Esophagus squamous epithelium (tissue), 5 donors: ENCODE measurements around the gene HEYL. TPM values are rescaled to one million over a fixed set of nuclear protein-coding genes. Genes with fewer than 3 reads are reported as not detected.
A peak's percentile ranks its signal among the peaks of the same experiment; 100 is the strongest.
"Not testable (repeated sequence)": the region's sequence is repeated elsewhere in the genome, so short reads cannot be mapped to it uniquely, and the experiment has no call there.

Experiments
- DNase-seq: peaks from one replicate; lab custom pipeline; 2025; lab: John Stamatoyannopoulos, UW
- H3K27ac ChIP-seq, 4 donors: fragments of 200-600 bp; sonication (generic); one replicate each; pipeline ENCODE4 v1.5.1; 2016 to 2019; ENCODE audit warnings: mild to moderate bottlenecking in 1 of 4
- H3K27me3 ChIP-seq, 4 donors: fragments of 200-600 bp; sonication (generic); 1 replicate in 3 of 4; 2 replicates in 1 of 4; pipeline versions ENCODE4 v1.5.1 to v1.6.0; 2017 to 2021; ENCODE audit warnings: antibody characterized with exemption in 1 of 4
- H3K36me3 ChIP-seq, 3 donors: fragments of 200-600 bp; sonication (generic); one replicate each; pipeline ENCODE4 v1.5.1; 2016 to 2019
- H3K4me1 ChIP-seq, 3 donors: fragments of 200-600 bp; sonication (generic); one replicate each; pipeline ENCODE4 v1.5.1; 2017 to 2019
- H3K4me3 ChIP-seq, 4 donors: fragments of 200-600 bp; sonication (generic); 1 replicate in 3 of 4; 2 replicates in 1 of 4; pipeline ENCODE4 v1.5.1; 2016 to 2019; ENCODE audit warnings: mild to moderate bottlenecking in 2 of 4, moderate library complexity in 1 of 4
- H3K9me3 ChIP-seq, 3 donors: fragments of 200-600 bp; sonication (generic); one replicate each; pipeline ENCODE4 v1.5.1; 2016 to 2019
- POLR2A ChIP-seq, 4 donors: fragments of 450-650 bp; IDR thresholded peaks; one replicate each; pipeline ENCODE4 v1.6.1; 2017; ENCODE audit warnings: antibody characterized with exemption in 4 of 4, mild to moderate bottlenecking in 4 of 4, moderate library complexity in 3 of 4
- whole genome bisulfite sequencing, 2 donors: methylation state at CpG; one replicate each; pipeline ENCODE4 v1.1.5; 2018; 5-methylcytosine and 5-hydroxymethylcytosine counted together
- intact Hi-C: fragments of 100-400 bp; cut with DNase I; formaldehyde crosslinking; loops from one replicate; pipeline ENCODE4 v1.15.0; 2022
- total RNA-seq, 4 donors: library from RNA; depleted of rRNA; stranded (reverse); fragments of >200 nt; gene quantifications; one replicate each; pipeline ENCODE4 v1.1.0, GENCODE V29; 2016
- TF ChIP-seq, protein P1 (sequence below), 6 experiments: fragments of 450-650 bp in 4 of 6; fragments of 200-600 bp in 2 of 6; sonication (generic) in 2 of 6; IDR thresholded peaks; one replicate each; pipeline ENCODE4 v1.5.1; 2016 to 2019; ENCODE audit warnings: antibody characterized with exemption in 6 of 6, mild to moderate bottlenecking in 4 of 6, moderate library complexity in 4 of 6
- donor health status: DM: yes; HTN: yes; CAD: no.

The HEYL gene
- total RNA-seq, 4 donors from 2014 or later, result 0.45 to 1.2 (median 0.77) TPM

GRCh38 chr1:39614488-39614887, 25.0 kb downstream of the HEYL start:
- intact Hi-C loops, result no loop called here
- Histone ChIP-seq H3K27ac (no peak overlapping the region), H3K4me1 (peaks cover 0 to 5% (median 0%) of the 10 kb centered on the region in 3 donors), H3K27me3 (peaks cover 0 to 6% (median 0%) of the 10 kb centered on the region in 4 donors), H3K36me3 (no peaks in the 10 kb centered on the region), H3K4me3 (no peak overlapping the region), H3K9me3 (no peaks in the 10 kb centered on the region)
- WGBS, 2 donors, result 85 to 88% methylated on average over 6 of the region's 6 CpGs
- TF ChIP-seq, protein P1, sequence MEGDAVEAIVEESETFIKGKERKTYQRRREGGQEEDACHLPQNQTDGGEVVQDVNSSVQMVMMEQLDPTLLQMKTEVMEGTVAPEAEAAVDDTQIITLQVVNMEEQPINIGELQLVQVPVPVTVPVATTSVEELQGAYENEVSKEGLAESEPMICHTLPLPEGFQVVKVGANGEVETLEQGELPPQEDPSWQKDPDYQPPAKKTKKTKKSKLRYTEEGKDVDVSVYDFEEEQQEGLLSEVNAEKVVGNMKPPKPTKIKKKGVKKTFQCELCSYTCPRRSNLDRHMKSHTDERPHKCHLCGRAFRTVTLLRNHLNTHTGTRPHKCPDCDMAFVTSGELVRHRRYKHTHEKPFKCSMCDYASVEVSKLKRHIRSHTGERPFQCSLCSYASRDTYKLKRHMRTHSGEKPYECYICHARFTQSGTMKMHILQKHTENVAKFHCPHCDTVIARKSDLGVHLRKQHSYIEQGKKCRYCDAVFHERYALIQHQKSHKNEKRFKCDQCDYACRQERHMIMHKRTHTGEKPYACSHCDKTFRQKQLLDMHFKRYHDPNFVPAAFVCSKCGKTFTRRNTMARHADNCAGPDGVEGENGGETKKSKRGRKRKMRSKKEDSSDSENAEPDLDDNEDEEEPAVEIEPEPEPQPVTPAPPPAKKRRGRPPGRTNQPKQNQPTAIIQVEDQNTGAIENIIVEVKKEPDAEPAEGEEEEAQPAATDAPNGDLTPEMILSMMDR (IDR thresholded peaks at IDR 0.05), result no peak
- no peak for TF ChIP-seq POLR2A (IDR thresholded peaks at IDR 0.05)
- no peak for DNase-seq

DNA sequence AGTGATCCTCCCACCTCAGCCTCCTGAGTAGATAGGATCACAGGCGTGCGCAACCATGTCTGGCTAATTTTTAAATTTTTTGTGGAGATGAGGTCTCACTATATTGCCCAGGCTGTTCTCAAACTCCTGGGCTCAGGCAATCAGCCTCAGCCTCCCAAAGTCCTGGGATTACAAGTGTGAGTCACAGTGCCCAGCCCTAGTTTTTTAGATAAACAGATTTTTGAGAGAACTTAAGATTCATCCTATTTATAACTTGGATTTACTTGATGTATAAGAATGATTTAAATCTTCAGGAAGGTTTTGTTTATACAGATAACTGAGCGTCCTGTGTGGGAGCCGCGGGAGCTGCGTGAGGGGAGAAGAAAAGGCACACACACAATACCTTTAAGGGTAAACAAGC, 26.2 kb downstream of the HEYL start:
- 59 to 87% methylated on average over 6 of the region's 6 CpGs for WGBS, 2 donors
- H3K4me3 ChIP-seq, result no peak overlapping the region
- no peak for DNase-seq
- H3K9me3 ChIP-seq, result no peaks in the 10 kb centered on the region
- no peak overlapping the region for H3K27ac ChIP-seq
- intact Hi-C loops, result no loop called here
- peaks cover 0 to 7% (median 0%) of the 10 kb centered on the region in 3 donors for H3K4me1 ChIP-seq
- no peaks in the 10 kb centered on the region for H3K36me3 ChIP-seq
- H3K27me3 ChIP-seq, result peaks cover 0 to 6% (median 0%) of the 10 kb centered on the region in 4 donors
- no peak for TF ChIP-seq POLR2A (IDR thresholded peaks at IDR 0.05)
- TF ChIP-seq, protein P1 (IDR thresholded peaks at IDR 0.05), result no peak

DNA sequence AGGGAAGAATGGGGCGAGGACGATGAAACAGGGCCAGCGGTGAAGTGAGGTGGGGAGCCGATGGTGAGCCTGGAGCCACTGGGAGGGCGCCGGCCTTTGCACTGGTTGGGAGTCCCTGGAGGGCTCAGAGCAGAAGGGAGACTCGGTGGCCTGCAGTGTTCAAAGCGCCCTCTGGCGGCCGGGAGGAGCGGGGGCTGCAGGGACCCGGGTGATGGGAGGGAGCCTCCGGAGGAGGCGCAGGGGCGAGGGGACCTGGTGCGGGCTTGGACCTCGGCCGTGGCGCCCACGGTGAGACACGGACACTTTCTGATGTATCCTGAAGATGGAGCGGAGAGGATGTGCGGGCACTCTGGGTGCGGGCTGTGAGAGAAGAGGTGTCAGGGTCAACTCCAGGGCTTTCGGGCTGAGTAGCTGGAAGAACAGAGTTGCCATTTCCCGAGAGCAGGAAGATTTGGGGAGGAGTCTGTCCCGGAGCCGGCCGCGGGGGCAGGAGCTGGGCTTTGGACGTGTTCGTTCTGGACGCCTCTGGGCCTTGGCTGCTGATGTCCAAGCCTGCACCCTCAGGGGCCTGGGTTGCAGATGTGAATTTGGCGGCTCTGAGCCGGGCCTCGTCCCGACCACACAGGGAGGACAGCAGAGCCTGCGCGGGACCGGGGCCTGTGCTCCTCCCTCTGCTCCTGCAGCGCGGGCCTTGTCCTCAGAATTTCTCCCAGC, 29.7 kb downstream of the HEYL start:
- Histone ChIP-seq H3K4me1 (peaks cover 0 to 22% (median 4%) of the 10 kb centered on the region in 3 donors), H3K9me3 (no peaks in the 10 kb centered on the region), H3K27ac (peak overlapping the region in 2 of 4 donors; percentile 6 to 28), H3K27me3 (peaks cover 0 to 4% (median 0%) of the 10 kb centered on the region in 4 donors), H3K4me3 (peak overlapping the region in 1 of 4 donors; percentile 43), H3K36me3 (no peaks in the 10 kb centered on the region)
- intact Hi-C loops, result loop anchor here (5.0 to 10.0 kb wide), 2 partner anchors 38 to 115 kb away; no protein-coding TSS in a partner anchor
- TF ChIP-seq, protein P1 (IDR thresholded peaks at IDR 0.05), result peak in 5 of 6 experiments; percentile 54 to 78 (median 63)
- TF ChIP-seq POLR2A (IDR thresholded peaks at IDR 0.05), result no peak
- 23 to 32% methylated on average over 16 to 26 of the region's 42 CpGs for WGBS, 2 donors
- DNase-seq, result no peak

GRCh38 chr1:39608921-39609320, 30.5 kb downstream of the HEYL start:
- Histone ChIP-seq H3K4me3 (no peak overlapping the region), H3K27me3 (no peaks in the 10 kb centered on the region), H3K4me1 (peaks cover 0 to 22% (median 4%) of the 10 kb centered on the region in 3 donors), H3K27ac (no peak overlapping the region), H3K36me3 (no peaks in the 10 kb centered on the region), H3K9me3 (no peaks in the 10 kb centered on the region)
- 79 to 81% methylated on average over 8 of the region's 8 CpGs for WGBS, 2 donors
- no peak for TF ChIP-seq POLR2A (IDR thresholded peaks at IDR 0.05)
- TF ChIP-seq, protein P1 (IDR thresholded peaks at IDR 0.05), result no peak
- DNase-seq, result no peak
- intact Hi-C loops, result loop anchor here (5.0 to 10.0 kb wide), 2 partner anchors 38 to 116 kb away; no protein-coding TSS in a partner anchor

GRCh38 chr1:39603677-39604076, 35.8 kb downstream of the HEYL start:
- not testable (repeated sequence) for H3K36me3 ChIP-seq, H3K9me3 ChIP-seq, H3K4me3 ChIP-seq, H3K27ac ChIP-seq, DNase-seq
- intact Hi-C loops, result loop anchor here (10.0 kb wide), 1 partner anchor 121 kb away; no protein-coding TSS in a partner anchor
- WGBS, 2 donors, result 79 to 87% methylated on average over 2 to 3 of the region's 3 CpGs
- Histone ChIP-seq H3K4me1 (peaks cover 0 to 15% (median 4%) of the 10 kb centered on the region in 3 donors), H3K27me3 (peaks cover 0 to 11% (median 0%) of the 10 kb centered on the region in 4 donors)

DNA sequence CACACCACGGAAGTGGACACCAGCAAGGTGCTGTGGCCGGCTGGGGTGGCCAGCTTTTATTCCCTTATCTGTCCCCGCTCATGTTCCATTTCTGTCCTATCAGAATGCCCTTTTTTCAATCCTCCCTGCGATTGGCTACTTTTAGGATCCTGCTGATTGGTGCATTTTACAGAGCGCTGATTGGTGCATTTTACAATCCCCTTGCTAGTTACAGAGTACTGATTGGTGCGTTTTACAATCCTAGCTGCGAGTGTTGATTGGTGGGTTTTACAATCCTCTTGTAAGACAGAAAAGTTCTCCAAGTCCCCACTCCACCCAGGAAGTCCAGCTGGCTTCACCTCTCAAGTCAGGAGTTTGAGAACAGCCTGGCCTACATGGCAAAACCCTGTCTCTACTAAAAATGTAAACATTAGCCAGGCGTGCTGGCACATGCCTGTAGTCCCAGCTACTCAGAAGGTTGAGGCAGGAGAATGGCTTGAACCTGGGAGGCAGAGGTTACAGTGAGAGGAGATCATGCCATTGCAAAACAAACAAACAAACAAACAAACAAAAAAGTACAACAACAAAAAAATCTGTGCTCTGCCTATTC, 37.7 kb downstream of the HEYL start:
- not testable (repeated sequence) for H3K36me3 ChIP-seq, DNase-seq, H3K27ac ChIP-seq, H3K9me3 ChIP-seq, H3K4me3 ChIP-seq
- intact Hi-C loops, result loop anchor here (10.0 kb wide), 1 partner anchor 123 kb away; no protein-coding TSS in a partner anchor
- peaks cover 0 to 15% (median 4%) of the 10 kb centered on the region in 3 donors for H3K4me1 ChIP-seq
- peaks cover 0 to 11% (median 0%) of the 10 kb centered on the region in 4 donors for H3K27me3 ChIP-seq
- WGBS, 2 donors, result 70 to 92% methylated on average over 6 to 8 of the region's 8 CpGs
